SK-N-DZ (cell line): ENCODE results near the gene TBCCD1.
A peak's percentile ranks its signal among the peaks of the same experiment; 100 is the strongest.
"Not testable (repeated sequence)": the region's sequence is repeated elsewhere in the genome, so short reads cannot be mapped to it uniquely, and the experiment has no call there.

Source experiments
- DNase-seq: peaks from one replicate; pipeline ENCODE4 v3.0.0-alpha.2; 2015; ENCODE audit warnings: low spot score

Gene TBCCD1

GRCh38 chr3:186596568-186597287, 29.6 kb upstream of the TBCCD1 start:
- DNase-seq = no peak

GRCh38 chr3:186594591-186595113, 27.5 kb upstream of the TBCCD1 start:
- no peak for DNase-seq

- DNase-seq = no peak
Observed at GRCh38 chr3:186593862-186594261, 26.7 kb upstream of the TBCCD1 start.

- DNase-seq = no peak
Observed at GRCh38 chr3:186592682-186593081, 25.5 kb upstream of the TBCCD1 start.

GRCh38 chr3:186590580-186591295, 23.6 kb upstream of the TBCCD1 start:
- DNase-seq = no peak

GRCh38 chr3:186589856-186590579, 22.9 kb upstream of the TBCCD1 start:
- no peak for DNase-seq

GRCh38 chr3:186589121-186589520, 22.0 kb upstream of the TBCCD1 start:
- DNase-seq = no peak

GRCh38 chr3:186588632-186589031, 21.5 kb upstream of the TBCCD1 start:
- DNase-seq = no peak

GRCh38 chr3:186587183-186587582, 20.0 kb upstream of the TBCCD1 start:
- DNase-seq = no peak

GRCh38 chr3:186586245-186586644, 19.1 kb upstream of the TBCCD1 start:
- not testable (repeated sequence) for DNase-seq

- no peak for DNase-seq
Observed at GRCh38 chr3:186583831-186584230, 16.7 kb upstream of the TBCCD1 start.

GRCh38 chr3:186582541-186582940, 15.4 kb upstream of the TBCCD1 start:
- no peak for DNase-seq

GRCh38 chr3:186580785-186581184, 13.6 kb upstream of the TBCCD1 start:
- no peak for DNase-seq

GRCh38 chr3:186577521-186577920, 10.4 kb upstream of the TBCCD1 start:
- DNase-seq = no peak

- no peak for DNase-seq
Observed at GRCh38 chr3:186571644-186572013, 4.5 kb upstream of the TBCCD1 start.

- DNase-seq = peak; percentile 15
Observed at GRCh38 chr3:186570941-186571643, 4.0 kb upstream of the TBCCD1 start.

- DNase-seq = peak; percentile 100
Observed at GRCh38 chr3:186570096-186570940, 3.2 kb upstream of the TBCCD1 start, which contains the start of gene DNAJB11. TSS of gene DNAJB11 (plus strand) at chr3:186570720. CDS start at chr3:186570898, 178 bp downstream.

GRCh38 chr3:186569779-186570095, 2.6 kb upstream of the TBCCD1 start:
- no peak for DNase-seq

GRCh38 chr3:186569361-186569760, 2.2 kb upstream of the TBCCD1 start:
- DNase-seq = peak; percentile 5

- no peak for DNase-seq
Observed at GRCh38 chr3:186566772-186567071, 417 bp downstream of the TBCCD1 start.

GRCh38 chr3:186564586-186564985, 2.6 kb downstream of the TBCCD1 start:
- no peak for DNase-seq
